ENCODE data around the gene ATP2A2. TPM values are rescaled to one million over a fixed set of nuclear protein-coding genes. Genes with fewer than 3 reads are reported as not detected.
A peak's percentile ranks its signal among the peaks of the same experiment; 100 is the strongest.

The ATP2A2 gene
- total and polyA plus RNA-seq, 8 donors, result 118 to 258 (median 143) TPM

- DNase-seq (peak; percentile 54 to 92 (median 67)), ATAC-seq (peak; percentile 62)
- intact Hi-C loops (cut with DNase I), result no loop called here
- Histone ChIP-seq H3K27me3 (no peaks in the 10 kb centered on the region), H3K4me1 (peaks cover 17 to 58% of the 10 kb centered on the region in 2 donors), H3K36me3 (peaks cover 0 to 7% of the 10 kb centered on the region in 2 donors), H3K27ac (peak overlapping the region; percentile 96 to 97), H3K4me3 (peak overlapping the region; percentile 76 to 91), H3K9me3 (no peaks in the 10 kb centered on the region)
- TF ChIP-seq CTCF (IDR thresholded peaks at IDR 0.05), result no peak
Observed at GRCh38 chr12:110281549-110282299, 677 bp downstream of the ATP2A2 start.

- Histone ChIP-seq H3K36me3 (peaks cover 0 to 12% of the 10 kb centered on the region in 2 donors), H3K4me1 (peaks cover 17 to 65% of the 10 kb centered on the region in 2 donors), H3K27ac (peak overlapping the region; percentile 96 to 97), H3K27me3 (no peaks in the 10 kb centered on the region), H3K4me3 (peak overlapping the region; percentile 76 to 91), H3K9me3 (no peaks in the 10 kb centered on the region)
- ATAC-seq (peak; percentile 4), DNase-seq (no peak)
- no peak for TF ChIP-seq CTCF (IDR thresholded peaks at IDR 0.05)
- intact Hi-C loops (cut with DNase I), result no loop called here
Observed at GRCh38 chr12:110282300-110282860, 1.3 kb downstream of the ATP2A2 start.

- intact Hi-C loops (cut with DNase I), result no loop called here
- peak in 1 of 4 donors; percentile 19 for DNase-seq
- TF ChIP-seq CTCF (IDR thresholded peaks at IDR 0.05), result no peak
- H3K9me3 ChIP-seq, result no peaks in the 10 kb centered on the region
- H3K27ac ChIP-seq, result peak overlapping the region in 1 of 2 donors; percentile 96
- no peak for ATAC-seq
- H3K4me3 ChIP-seq, result peak overlapping the region; percentile 76 to 91
- H3K27me3 ChIP-seq, result no peaks in the 10 kb centered on the region
- peaks cover 0 to 20% of the 10 kb centered on the region in 2 donors for H3K36me3 ChIP-seq
- H3K4me1 ChIP-seq, result peaks cover 17 to 73% of the 10 kb centered on the region in 2 donors
Observed at GRCh38 chr12:110282956-110283817, 2.1 kb downstream of the ATP2A2 start.

GRCh38 chr12:110284597-110284996, 3.5 kb downstream of the ATP2A2 start:
- H3K27me3 ChIP-seq, result no peaks in the 10 kb centered on the region
- H3K4me1 ChIP-seq, result peaks cover 23 to 84% of the 10 kb centered on the region in 2 donors
- no peak for TF ChIP-seq CTCF (IDR thresholded peaks at IDR 0.05)
- ATAC-seq, result no peak
- no peak for DNase-seq
- peaks cover 0 to 32% of the 10 kb centered on the region in 2 donors for H3K36me3 ChIP-seq
- intact Hi-C loops (cut with DNase I), result no loop called here
- peak overlapping the region in 1 of 2 donors; percentile 20 for H3K27ac ChIP-seq
- H3K9me3 ChIP-seq, result no peaks in the 10 kb centered on the region
- peak overlapping the region in 1 of 2 donors; percentile 91 for H3K4me3 ChIP-seq
